GM19463 (cell line): ENCODE results near the gene VSIG10.

Experiments
- ATAC-seq: cut with Tn5 transposase; IDR thresholded peaks from one replicate; pipeline ENCODE4 v1.9.1; 2021; ENCODE audit warnings: mild to moderate bottlenecking, moderate library complexity; ENCODE audit not compliant: unreplicated experiment

The VSIG10 gene

DNA sequence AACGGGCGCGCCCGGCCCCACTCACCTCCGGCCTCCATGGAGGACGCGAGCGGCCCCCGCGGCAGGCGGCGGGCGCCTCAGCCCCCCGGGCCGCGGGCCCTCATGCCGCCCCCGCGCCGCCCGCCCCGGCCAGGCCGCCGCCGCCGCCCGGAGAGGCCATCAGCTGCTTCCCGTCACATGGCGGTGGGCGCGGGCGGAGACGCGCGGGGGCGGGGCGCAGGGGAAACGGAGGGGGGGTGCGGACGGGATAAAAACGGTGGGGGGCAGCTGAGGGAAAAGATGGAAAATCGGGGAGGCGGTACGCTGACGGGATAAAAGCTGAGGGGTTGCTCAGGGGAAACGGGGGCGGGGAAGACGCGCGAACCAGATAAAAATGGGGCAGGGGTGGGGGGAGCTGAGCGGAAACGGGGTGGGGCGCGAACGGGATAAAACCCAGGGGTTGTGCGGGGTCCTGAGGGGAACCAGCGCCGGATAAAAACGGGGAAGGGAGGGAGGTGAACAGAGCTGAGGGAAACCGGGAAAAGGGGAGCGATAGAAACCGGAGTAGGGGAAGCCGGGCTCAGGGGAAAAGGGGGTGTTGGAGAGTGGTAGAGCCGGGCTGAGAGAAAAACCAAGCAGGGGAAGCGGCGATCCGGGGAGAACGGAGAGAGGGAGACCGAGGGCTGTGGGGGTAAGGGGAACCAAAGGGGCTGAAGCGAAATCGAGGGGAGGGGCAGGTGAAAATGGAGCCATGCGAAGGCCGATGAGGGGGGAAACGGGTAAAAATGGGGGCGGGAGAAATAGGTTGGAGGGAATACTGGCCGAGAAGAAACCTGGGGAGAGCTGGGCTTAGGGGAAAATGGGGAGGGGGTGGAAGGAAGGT is 42.6 kb downstream of the VSIG10 start, which contains the start of gene WSB2:
TSS of gene WSB2 (minus strand) at position 169 of the 862 bp plus-strand sequence. CDS start at position 38, 131 bp downstream.
- peak; percentile 40 for ATAC-seq

DNA sequence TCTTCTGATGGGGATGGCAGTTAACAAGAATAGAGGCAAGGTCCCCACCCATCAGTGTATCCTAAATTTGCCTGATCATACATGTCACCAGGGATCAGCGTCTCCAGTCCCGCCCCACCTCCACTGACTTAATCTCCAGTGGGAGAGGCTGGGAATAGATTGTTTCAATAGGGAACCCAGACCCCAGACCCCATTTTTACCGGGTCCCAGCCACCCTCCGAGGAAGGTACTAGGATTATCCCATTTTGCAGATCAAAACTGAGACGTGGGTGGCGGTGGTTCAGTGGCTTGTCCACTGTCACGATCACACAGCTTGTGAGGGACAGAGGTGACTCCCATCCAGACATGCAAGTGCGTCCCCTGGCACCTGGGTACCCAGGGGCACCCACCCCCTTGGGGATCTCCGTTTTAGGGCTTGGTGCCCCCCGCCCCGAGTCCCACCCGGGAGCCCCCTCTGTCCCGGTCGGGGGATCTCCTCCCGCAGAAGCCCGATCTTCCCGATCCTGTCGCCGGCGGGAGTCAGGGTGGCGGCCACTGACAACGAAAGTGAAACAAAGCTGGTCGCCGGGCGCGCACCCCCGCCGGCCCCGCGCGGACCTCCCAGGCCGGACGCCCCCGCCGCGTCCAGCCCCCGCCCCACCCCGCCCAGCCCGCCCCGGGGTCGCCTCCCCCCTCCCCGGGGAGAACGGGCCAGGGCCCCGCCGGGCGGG is 43.4 kb downstream of the VSIG10 start:
- peak; percentile 40 for ATAC-seq

DNA sequence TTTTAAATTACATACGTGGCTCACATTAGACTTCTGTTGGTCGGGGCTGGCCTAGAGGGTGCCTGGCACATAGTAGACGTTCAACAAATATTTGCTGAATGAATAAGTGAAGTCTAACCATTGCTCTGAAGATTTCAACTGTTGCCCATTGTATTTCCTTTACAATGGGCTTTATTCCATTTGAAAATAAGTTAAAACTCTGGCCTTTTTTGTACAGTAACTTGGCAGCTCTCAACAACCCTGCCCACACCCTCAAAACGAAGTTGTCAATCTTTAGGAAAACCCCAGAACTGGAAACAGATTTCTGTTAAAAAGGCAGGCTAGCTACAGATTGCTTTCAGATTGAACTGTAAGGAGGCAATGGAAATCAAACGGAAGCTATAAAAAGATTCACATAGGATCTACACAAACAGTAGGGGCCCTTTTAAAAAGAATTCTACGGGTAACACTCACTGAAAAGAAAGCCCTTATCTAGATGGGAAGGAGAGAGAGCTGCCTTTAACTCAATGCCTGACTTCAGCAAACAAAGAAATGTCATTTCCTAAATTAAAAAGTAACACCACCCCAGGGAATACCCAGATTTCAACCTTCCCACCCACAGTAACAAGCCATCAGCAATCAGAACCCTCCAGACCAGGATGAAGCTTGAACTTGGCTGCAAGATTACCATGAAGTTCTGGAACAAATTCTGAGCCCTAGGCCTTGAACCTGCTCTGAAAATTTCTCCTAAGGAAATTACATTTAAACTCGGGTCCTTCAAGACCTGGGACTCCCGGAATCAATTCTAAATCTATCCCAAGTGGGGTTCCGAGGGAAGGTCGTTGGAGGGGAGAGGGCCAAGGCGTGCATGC is 44.2 kb downstream of the VSIG10 start:
- no peak for ATAC-seq

DNA sequence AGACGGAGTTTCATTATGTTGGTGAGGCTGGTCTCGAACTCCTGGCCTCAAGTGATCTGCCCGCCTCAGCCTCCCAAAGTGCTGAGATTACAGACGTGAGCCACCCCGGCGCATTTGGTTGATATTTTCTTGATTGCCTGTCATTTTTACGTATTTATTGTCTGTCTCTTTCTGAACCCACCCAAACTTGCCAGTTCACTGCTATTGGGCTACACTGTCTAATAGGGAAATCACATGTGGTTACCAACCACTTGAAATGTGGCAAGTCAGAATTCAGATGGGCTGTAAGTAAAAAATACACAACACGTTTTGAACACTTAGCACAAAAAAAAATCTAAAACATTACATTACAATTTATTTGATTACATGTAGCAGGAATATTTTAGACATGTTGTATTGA is 44.9 kb downstream of the VSIG10 start:
- no peak for ATAC-seq

DNA sequence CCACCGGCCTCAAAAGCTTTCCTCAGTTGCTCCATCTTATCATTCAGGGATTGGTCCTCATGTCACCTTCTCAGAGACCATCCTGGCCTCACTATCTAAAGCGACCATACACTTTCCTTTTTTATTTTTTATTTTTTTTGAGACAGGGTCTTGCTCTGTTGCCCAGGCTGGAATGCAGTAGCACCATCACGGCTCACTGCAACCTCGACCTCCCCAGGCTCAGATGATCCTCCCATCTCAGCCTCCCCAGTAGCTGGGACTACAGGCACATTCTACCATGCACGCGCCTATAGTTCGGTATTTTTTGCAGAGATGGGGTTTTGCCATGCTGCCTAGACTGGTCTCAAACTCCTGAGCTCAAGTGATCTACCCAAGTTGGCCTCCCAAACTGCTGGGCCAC is 45.6 kb downstream of the VSIG10 start:
- ATAC-seq = no peak

DNA sequence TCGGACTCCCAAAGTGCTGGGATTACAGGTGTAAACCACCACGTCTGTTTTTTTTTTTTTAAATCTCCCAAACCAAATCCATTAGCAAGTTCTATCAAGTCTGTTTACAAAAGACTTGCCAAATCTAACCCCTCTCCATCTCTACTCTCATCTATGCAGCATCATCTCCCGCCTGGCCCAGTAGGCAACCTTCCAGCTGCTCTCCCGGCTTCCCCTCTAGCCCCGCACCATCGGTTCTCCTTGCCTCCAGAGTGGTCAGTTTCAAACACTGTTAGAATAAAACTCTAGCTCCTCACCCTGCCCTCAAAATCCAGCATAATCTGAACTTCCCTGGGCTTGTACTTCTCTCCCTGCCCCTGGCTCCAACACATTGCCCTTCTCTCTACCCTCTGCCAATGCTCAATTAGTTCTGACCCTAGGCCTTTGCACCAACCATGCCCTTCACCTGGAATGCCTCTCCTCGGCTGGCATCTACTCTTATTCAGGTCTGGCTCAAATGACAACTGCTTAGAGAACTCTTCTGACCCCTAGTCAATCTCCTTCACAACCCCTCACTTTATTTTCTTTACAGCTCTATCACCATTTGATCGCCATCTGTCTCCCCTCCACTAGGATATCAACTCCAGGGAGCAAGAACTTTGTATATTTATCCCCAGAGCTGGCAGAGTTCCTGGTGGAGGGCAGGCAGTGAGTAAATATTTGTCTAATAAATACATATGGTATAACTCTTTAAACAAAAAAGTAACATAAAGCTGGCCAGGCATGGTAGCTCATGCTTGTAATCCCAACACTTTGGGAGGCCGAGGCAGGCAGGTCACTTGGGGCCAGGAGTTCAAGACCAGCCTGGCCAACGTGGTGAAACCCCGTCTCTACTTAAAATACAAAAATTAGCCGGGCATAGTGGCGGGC is 47.7 kb downstream of the VSIG10 start:
- no peak for ATAC-seq

DNA sequence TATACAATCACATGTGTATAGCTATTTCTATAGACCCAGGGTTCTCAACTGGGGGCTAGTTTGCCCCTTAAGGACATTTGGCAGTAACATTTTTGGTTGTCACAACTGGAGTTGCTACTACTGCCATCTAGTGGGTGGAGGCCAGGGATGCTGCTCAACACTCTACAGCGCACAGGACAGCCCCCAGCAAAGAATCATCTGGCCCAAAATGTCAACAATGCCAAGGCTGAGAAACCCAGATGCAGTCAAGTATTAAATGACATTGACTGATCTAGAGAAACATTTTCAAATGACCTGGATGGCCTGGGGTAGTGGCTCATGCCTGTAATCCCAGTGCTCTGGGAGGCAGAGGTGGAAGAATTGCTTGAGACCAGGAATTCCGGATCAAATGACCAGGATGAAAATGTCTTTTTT is 48.7 kb downstream of the VSIG10 start:
- ATAC-seq = peak; percentile 78

DNA sequence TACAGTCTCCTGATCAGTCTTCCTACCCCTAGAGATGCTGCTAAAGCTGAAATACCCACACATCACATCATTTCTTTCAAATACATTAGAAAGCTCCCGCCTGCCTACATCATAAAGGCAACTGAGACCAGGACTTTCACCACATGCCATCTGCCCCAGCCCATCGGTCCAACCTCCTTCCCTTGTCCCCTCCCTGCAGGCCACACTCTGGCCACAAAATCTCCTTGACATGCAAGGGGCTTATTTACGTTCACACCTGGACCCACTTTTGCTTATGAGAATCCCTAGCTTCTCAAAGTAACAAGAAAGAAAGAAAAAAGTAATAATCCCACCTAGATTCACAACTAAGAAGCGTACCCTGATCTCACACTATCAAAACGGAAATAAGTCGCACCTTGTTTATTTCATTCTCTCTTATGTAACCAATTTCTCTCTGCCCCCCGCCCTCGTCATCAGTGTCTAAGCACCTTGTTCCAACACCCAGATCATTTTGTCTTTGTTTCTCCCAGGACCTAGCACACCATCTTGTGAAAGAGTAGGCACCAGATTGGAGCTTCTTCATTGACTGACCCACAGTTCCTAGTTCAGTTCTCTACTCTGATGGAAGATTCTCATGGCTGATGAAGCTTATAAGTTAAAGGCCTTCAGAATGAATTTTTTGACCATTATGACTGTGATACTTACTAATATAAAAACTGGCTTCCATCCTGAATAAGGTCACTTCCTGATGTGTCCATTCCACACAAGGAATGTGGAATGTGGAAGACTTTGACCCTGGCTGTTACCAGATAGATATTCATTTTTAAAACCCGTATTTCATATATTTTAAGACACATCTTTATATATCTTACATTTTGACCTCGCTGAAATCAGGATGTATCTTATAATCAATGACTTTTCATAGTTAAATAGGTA is 50.5 kb downstream of the VSIG10 start:
- no peak for ATAC-seq

DNA sequence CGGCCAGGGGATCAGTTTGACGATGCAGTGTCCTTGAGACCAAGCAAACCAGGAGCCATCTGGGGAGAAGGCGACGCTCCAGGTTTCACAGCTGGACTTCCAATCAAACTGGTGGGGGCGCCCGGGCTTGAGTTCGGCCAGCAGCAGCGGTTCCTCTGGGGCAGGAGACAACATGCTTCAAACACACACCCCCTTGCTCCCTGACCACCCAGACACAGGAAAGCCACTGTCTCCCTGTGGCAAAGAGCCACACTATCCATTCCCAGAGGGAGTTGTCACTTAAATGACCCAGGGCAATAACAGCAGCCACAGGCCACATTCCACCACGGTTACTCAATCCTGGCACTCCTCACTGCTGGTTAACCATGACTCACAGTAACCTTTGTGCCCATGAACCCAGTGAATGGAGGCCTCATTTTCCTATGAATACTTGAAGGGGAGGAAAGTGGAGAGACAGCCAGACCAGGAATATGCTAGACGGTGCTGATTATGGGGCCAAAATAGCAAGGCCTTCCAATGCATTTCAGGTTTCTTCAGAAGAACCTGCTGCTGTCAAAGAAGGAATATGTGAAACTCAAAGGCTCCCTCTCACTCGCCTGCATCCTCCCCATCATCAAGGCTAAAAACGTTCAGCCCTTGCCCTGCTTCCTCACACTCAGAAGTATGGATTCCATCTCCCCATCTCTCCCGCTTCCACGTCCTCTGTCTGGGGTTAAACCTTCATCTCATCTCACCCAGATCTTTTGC is 51.3 kb downstream of the VSIG10 start:
- no peak for ATAC-seq

DNA sequence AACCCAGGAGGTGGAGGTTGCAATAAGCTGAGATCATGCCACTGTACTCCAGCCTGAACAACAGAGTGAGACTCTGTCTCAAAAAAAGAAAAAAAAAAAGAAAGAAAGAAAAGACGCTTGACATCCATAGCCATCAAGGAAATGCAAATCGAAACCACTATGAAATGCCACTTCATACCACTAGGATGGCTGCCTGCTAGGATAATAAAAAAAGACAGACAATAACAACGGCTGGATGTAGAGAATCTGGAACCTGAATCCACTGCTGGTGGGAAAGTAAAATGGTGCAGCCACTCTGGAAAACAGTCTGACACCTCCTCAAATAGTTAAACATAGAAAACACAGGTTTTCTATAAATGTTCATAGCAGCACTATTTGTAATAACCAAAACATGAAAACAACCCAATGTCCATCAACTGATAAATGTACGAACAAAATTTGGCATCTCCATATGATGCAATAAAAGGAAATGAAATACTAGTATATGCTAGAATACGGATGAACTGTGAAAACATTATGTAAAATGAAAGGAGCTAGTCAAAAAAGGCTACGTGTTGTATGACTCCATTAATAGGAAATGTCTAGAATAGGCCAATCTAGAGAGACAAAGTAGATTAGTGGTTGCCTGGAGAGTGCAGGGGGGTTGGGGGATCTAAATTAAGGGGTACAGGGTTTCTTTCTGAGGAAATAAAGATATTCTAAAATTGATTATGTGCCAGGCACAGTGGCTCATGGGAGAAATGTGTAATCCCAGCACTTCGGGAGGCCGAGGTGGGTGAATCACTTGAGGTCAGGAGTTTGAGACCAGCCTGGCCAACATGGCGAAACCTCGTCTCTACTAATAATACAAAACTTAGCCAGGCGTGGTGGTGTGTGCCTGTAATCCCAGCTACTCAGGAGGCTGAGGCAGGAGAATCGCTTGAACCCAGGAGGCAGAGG is 52.6 kb downstream of the VSIG10 start:
- no peak for ATAC-seq

DNA sequence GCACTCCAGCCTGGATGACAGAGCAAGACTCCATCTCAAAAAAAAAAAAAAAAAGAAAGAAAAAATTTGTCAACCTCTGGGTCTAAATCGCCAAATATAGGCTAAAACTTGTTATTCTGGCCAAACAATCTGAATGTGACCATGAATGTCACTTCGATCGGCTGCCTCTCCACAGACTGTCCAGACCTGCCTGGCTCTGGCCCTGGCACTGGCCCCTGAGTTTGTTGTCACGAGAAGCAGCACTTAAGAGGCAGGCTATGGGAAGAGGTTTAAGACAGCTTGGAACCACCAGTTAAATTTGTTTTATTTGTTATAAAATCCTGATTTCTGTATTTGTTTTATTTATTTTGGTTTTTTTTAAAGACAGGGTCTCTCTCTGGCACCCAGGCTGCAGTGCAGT is 57.4 kb downstream of the VSIG10 start:
- no peak for ATAC-seq

DNA sequence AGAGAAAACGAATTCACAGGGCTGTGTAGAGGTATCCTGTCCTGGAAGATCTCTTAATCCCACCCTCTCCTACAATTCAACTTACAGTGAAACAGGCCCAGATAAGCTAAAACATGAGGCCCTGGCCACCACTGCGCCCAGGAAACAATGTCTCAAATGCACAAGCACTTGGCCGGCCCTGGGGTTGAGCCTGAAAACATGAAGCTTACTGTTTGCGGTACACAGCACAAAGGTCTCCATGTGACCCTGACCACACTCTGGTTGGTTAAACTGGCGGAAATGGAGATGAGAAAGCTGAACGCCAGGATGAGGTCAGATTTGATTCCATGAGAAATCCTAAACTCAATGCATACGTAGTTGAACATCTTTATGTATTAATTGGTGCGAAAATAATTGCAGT is 59.2 kb downstream of the VSIG10 start:
- no peak for ATAC-seq

DNA sequence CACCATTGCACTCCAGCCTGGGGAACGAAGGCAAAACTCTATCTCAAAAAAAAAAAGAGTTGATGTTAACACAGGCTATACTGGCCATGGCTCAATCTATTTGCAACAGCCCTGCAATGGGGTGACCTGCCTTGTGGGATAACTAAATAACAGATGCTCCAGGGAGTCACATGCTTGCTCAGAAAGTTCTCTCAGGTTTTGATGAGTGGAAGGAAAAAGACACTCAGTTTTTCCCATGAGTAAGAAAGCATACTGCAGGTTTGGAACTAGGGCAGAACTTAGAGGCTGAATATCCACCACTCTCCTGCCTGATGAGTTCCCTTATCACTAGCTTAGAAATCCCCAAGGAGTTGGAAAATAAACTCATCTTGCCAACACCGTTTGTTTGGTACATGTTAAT is 59.7 kb downstream of the VSIG10 start:
- ATAC-seq = no peak

DNA sequence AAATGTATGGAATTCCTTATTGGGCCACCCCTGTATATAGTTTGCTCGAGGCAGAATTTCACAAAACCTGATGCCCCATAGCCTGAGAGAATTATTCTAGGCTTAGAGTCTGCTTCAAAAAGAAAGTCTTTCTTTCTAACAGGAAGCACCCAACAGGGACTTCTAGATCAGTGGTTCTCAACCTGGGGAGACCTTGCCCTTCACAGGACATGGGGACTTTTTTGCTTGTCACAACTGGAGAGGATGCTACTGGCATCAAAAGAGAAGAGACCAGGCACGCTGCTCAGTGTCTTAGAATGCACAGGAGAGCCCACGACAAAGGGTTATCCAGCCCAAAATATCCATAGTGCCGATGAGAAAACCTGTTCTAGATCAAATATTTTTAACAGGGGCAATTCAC is 61.7 kb downstream of the VSIG10 start:
- ATAC-seq = no peak

DNA sequence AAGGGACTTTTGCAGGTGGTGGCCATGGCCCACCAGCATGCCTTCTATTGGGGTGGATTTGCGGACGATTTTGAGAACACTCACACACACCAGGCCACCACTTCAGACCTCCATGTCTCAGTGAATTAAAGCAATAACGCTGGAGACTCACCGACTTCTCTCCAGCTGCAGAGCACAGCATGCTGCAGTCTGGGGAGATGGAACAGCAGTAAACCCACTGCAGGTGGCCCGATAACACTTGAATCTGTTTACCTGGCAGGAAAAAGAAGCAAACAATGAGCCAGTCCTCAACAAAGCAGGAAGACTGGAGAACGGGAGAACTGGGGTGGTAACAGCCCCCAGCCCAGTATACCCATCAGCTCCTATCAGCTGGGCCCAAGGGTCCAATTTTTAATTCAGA is 65.7 kb downstream of the VSIG10 start:
- ATAC-seq = no peak

DNA sequence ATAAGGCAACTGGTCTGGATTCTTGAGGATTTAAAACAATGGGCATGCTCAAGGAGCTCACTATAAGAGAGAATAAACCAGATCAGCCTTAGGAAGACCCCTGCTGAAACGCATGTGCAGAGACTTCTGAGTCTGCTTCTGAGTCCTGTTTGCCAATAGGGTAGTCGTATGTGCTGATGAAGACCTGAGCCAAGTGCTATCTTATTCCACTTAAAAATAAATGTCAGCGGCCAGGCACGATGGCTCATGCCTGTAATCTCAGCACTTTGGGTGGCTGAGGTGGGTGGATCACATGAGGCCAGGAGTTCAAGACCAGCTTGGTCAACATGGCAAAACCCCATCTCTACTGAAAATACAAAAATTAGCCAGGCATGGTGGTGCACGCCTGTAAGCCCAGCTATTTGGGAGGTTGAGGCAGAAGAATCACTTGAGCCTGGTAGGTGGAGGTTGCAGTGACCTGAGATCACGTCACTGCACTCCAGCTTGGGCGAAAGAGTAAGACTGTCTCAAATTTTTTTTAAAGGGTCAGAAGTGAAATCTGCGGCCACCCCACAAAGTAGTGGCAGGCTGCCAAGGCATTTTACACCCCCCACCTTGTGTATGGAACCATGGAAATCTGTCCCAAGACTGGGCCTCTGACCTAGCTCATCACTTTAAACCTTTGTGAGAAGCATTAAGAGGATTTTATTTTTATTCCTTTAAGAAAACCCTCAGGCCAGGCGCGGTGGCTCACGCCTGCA is 67.0 kb downstream of the VSIG10 start:
- no peak for ATAC-seq
